HG03469 (cell line): ENCODE data around the gene PODXL.
A peak's percentile ranks its signal among the peaks of the same experiment; 100 is the strongest.

ENCODE experiments used
- ATAC-seq: cut with Tn5 transposase; IDR thresholded peaks from one replicate; pipeline ENCODE4 v1.9.1; 2021; ENCODE audit warnings: mild to moderate bottlenecking, moderate library complexity, moderate number of reproducible peaks; ENCODE audit not compliant: unreplicated experiment

The PODXL gene

GRCh38 chr7:131556053-131556908 lies at the start of gene PODXL:
Gene PODXL (minus strand): TSS chr7:131556628. CDS start chr7:131556359, 269 bp downstream.
- ATAC-seq: peak; percentile 52

- ATAC-seq: no peak
Observed at GRCh38 chr7:131605280-131605878, 49.0 kb upstream of the PODXL start.

GRCh38 chr7:131604841-131605279 lies 48.4 kb upstream of the PODXL start:
- ATAC-seq: no peak

- ATAC-seq: no peak
Observed at GRCh38 chr7:131603932-131604331, 47.5 kb upstream of the PODXL start.

- no peak for ATAC-seq
Observed at GRCh38 chr7:131602994-131603372, 46.6 kb upstream of the PODXL start.

GRCh38 chr7:131602304-131602993 lies 46.0 kb upstream of the PODXL start:
- ATAC-seq: no peak

- ATAC-seq: no peak
Observed at GRCh38 chr7:131600085-131600881, 43.9 kb upstream of the PODXL start.

GRCh38 chr7:131596785-131597184 lies 40.4 kb upstream of the PODXL start:
- no peak for ATAC-seq

- ATAC-seq: no peak
Observed at GRCh38 chr7:131595699-131596098, 39.3 kb upstream of the PODXL start.

- ATAC-seq: no peak
Observed at GRCh38 chr7:131591687-131592319, 35.4 kb upstream of the PODXL start.

- no peak for ATAC-seq
Observed at GRCh38 chr7:131587315-131587923, 31.0 kb upstream of the PODXL start.

GRCh38 chr7:131586759-131587158 lies 30.3 kb upstream of the PODXL start:
- no peak for ATAC-seq

GRCh38 chr7:131586259-131586658 lies 29.8 kb upstream of the PODXL start:
- ATAC-seq: no peak

GRCh38 chr7:131583430-131583829 lies 27.0 kb upstream of the PODXL start:
- no peak for ATAC-seq

- no peak for ATAC-seq
Observed at GRCh38 chr7:131581241-131582051, 25.0 kb upstream of the PODXL start.

GRCh38 chr7:131578602-131579001 lies 22.2 kb upstream of the PODXL start:
- no peak for ATAC-seq

GRCh38 chr7:131574741-131575140 lies 18.3 kb upstream of the PODXL start:
- no peak for ATAC-seq

GRCh38 chr7:131570401-131570800 lies 14.0 kb upstream of the PODXL start:
- no peak for ATAC-seq

- no peak for ATAC-seq
Observed at GRCh38 chr7:131568970-131569369, 12.5 kb upstream of the PODXL start.
